Neural progenitor cell (in vitro differentiated cells): ENCODE data around the gene H2AZ2.

Experiments
- EZH2phosphoT487 ChIP-seq: fragments of 200-600 bp; sonication (generic); IDR thresholded peaks from 2 replicates; pipeline ENCODE4 v1.6.1; 2017; ENCODE audit warnings: antibody characterized with exemption
- TF ChIP-seq, protein P1 (sequence below): fragments of 200-600 bp; sonication (generic); IDR thresholded peaks from 2 replicates; pipeline ENCODE4 v1.5.1; 2017; ENCODE audit warnings: antibody characterized with exemption, mild to moderate bottlenecking

GRCh38 chr7:44876393-44876792 lies 28.5 kb upstream of the H2AZ2 start:
- TF ChIP-seq, protein P1, sequence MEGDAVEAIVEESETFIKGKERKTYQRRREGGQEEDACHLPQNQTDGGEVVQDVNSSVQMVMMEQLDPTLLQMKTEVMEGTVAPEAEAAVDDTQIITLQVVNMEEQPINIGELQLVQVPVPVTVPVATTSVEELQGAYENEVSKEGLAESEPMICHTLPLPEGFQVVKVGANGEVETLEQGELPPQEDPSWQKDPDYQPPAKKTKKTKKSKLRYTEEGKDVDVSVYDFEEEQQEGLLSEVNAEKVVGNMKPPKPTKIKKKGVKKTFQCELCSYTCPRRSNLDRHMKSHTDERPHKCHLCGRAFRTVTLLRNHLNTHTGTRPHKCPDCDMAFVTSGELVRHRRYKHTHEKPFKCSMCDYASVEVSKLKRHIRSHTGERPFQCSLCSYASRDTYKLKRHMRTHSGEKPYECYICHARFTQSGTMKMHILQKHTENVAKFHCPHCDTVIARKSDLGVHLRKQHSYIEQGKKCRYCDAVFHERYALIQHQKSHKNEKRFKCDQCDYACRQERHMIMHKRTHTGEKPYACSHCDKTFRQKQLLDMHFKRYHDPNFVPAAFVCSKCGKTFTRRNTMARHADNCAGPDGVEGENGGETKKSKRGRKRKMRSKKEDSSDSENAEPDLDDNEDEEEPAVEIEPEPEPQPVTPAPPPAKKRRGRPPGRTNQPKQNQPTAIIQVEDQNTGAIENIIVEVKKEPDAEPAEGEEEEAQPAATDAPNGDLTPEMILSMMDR: no peak
- no peak for TF ChIP-seq EZH2phosphoT487
